Fibroblast of skin of right biceps (primary cell): ENCODE data around the gene FGF23.
"Not testable (repeated sequence)": the region's sequence is repeated elsewhere in the genome, so short reads cannot be mapped to it uniquely, and the experiment has no call there.

ENCODE experiments used
- DNase-seq: peaks from one replicate; pipeline ENCODE4 v3.0.0-alpha.2; 2013

Gene FGF23

DNA sequence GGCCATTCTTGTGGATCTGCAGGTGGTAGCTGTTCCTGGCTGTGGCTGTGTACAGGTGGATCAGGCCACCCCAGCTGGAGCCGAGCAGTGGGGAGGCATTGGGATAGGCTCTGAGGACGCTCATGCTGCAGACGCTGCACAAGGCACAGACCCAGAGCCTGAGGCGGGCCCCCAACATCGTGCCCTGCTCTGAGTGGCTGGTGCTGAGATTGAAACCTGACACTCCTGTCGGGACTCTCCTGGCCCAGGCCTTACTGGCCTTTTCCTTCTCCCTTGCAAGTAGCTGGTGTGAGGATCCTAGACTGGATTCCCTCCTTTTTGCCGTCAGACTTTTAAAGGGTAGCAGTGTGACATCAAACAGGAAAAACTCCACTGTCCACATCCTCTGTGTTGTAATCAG lies at the start of gene FGF23:
TSS of gene FGF23 (minus strand) at position 308 of the 400 bp plus-strand sequence. CDS start at position 178, 130 bp downstream.
- DNase-seq: peak; percentile 41

DNA sequence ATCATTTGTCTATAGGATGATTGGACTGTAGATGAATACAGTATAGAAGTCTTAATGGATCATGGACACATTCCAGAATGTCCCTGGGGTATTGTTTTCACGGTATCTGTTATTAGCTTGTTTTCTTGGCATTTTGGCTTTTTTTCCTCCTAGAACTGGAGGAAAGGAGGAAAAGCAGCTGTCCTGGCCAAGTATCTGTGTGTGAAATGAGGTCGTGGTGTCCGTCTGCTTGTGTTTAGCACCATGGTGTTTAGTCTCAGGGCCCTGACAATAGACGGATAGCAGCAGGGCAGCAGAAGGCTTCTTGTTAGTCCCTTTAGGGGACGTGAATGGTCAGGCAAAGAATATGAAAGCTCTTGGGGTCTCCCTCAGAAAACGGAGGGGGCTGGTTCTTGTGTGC lies 44.9 kb upstream of the FGF23 start:
- no peak for DNase-seq

DNA sequence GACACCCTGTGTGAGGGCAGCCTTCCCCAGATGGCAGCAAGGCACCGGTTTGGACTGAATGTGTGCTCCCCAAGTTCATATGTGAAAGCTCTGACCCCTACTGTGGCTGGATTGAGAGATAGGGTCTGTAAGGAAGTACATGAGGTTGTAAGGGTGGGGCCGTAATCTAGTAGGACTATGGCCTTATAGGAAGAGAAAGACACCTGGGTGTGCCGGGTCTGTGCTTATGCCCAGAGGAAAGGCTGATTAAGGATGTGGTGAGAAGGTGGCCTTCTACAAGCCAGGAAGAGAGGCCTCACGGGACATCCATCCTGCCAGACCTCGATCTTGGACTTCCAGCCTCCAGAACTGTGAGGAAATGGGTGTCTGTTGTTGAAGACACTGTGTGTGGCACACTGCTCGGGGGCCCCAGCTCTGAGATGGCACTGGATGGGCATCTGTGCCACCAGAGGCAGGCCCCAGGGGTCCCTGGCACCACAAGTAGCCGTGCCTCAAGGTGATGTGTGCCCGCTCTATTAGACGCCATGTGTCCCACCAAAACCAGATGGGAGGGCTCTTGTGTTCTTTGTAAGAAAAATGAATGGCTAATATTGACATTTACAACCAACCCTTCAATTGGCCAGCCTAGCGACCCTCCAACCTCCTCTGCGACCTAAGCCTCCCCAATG lies 44.1 kb upstream of the FGF23 start:
- no peak for DNase-seq

DNA sequence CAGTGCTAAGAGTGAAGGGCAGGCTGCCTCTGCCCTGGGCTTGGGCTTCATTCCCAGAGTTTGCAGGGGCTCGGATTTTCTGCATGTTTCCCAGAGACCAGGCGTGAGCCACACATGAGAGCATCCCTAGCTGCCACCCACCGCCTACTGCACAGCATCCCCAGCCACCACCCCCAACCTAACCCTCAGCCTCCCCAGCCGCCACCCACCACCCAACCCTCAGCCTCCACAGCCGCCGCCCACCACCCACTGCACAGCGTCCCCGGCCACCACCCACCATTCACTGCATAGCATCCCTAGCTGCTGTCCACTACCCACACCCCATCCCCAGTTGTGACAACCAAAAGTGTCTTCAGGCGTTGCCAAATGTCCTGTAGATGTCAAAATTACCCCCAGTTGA lies 43.5 kb upstream of the FGF23 start:
- DNase-seq: no peak

DNA sequence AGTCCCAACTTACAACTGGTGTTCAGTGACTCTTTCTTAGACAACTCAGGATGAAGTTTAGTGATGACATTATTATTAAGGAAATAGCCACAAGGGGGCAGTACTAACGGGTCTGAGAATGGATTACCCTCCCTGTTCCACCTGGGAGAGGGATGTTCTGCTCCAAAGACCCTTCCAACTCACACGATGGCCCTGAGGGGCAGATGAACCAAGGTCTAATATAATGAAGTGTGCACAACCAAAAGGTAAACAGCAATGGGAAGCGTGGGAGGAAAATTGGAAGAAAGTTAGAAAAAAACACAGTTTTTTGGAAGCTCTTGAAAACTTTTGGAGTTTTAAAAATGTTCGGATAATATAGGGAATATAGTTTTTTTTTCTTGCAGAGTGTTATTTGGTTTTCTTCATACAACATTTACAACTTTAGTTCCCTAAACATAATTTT lies 42.1 kb upstream of the FGF23 start:
- peak; percentile 10 for DNase-seq

DNA sequence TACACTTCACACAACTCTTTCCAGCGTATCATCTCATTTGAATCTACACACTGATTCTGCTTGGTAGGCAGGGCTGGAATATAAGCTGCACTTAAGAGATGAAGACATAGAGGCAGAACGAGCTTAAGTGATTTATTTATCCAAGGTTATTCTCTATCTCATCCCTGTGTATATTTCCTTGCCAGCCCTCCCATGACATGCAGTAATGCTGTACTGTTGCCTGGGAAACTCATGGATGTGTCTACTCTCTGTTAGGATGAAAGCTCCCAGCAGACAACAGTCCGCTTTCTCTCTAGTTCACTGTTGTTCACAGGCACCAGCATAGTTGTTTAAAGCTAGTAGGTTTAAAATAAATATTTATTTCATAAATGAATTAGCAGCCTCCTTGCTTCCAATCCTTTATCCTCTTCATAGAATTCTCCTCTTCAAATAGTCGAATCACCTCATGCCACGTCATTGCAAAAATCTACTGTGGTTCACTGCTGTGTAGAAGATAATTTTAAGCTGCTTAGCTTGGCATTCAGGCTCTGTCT lies 40.7 kb upstream of the FGF23 start:
- DNase-seq: no peak

DNA sequence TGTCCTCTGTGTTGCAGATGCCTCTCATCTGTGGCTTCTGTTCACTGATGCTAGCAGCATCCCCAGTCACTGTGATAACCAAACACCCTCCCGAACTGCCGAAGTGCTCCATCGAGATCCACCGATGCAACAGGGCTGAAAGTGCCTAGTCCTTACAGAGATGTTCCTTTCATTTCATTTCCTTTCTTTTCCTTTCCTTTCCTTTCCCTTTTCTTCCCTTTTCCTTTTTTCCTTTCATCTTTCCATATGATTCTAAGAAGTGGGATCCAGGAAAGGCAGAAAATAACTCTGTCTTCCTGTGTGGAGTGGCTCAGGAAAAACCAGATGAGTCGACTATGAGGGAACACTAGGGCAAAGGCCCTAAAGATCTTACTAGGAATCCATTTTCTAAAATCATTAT lies 39.4 kb upstream of the FGF23 start:
- no peak for DNase-seq

DNA sequence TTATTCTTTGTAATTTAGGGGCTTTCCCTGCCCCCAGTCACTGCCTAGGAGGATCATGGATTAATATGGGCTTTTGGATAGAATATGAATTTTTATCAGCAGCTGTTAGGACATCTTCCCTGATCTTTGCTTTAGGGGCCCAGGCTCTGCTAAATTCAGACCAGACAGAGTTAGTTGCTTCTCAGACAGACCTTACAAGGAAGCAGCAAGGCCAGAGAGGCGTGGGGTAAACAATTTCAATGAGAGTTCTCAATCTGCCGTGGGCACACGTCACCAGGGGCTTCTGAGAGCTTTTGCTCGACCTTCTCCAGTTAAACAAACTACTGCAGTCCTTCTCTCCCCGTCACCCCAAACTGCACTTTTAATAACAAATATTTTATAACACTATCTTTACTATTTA lies 38.4 kb upstream of the FGF23 start:
- no peak for DNase-seq

DNA sequence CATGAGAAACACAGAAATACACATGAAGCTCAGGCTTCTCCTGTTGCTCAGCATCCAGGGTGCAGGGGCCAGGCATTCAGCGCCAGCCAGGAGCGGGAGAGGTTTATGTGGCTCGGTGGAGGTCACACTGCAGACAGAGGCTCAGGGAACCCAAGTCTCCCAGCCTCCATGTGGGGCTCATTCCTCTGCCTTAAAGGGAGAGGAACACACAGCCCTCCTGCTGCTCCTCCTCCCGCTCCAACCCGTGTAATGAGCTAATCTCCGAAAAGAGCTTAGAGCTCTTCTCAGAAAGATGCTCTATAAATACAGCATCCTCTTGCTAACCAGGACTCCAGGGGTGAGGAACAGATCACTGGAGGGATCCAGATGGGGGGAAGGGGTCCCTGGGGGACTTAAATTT lies 37.9 kb upstream of the FGF23 start:
- DNase-seq: no peak

DNA sequence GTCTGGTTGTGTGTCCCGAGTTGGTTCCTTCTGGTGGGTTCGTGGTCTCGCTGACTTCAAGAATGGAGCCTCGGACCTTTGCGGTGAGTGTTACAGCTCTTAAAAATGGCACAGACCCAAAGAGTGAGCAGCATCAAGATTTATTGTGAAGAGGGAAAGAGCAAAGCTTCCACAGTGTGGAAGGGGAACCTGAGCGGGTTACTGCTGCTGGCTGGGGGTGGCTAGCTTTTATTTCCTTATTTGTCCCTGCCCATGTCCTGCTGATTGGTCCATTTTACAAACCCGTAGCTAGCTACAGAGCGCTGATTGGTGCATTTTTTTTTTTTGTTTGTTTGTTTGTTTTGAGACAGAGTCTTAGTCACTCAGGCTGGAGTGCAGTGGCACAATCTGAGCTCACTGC lies 36.8 kb upstream of the FGF23 start:
- no peak for DNase-seq

DNA sequence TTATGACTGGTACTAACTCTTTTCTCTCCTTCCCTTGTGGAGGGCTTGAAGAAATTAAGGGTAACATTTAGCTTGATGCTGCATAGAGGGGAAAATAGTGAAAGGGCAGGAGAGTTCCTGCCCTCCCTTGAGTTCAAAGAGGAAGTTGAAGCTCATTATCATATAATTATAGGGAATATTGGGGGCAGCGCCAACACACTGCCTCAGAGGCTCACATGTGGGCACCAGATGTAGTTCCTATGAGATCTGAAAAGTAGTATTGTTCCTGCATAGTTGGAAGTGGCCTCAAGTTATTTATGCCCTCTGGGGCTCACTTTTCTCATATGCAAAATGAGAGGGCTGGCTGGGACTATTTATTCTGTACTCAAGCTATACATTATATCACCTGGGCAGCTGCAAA lies 33.0 kb upstream of the FGF23 start:
- no peak for DNase-seq

DNA sequence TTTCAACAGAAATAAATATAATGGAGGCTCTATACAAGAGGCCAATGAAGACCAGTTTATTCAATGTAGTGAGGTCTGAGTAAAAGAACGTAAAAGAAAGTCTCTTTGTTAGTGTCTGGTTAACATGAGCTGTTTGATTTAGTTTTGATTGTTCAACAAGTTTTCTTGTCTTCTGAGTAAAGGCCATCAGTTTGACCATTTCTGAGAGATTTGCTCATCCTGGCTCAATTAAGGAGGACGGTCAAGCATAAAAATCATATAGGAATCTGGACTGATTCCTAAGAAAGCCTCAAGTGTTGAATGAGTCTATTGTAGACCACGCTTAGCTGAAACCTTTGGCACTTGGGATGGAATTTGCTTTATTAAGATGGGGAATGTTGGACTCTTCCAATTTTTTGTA lies 32.5 kb upstream of the FGF23 start:
- DNase-seq: no peak

DNA sequence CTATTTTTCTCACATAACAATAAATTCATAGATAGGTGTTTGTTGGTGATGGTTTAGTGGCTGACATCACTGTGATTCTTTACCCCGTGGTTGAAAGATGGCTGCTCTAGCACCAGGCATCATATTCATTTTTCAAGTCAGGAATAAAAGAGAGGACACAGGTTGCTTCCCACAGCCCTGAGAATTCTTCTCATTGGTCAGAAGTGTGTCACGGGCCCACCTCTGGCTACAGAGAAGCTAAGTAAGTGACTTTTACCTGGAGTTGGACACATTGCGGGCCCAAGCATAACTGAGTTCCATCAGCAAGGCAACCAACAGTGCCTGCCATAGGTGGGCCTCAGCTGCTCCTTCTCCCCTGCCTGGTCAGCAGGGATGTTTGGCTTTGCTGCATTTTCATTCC lies 27.6 kb upstream of the FGF23 start:
- DNase-seq: no peak

DNA sequence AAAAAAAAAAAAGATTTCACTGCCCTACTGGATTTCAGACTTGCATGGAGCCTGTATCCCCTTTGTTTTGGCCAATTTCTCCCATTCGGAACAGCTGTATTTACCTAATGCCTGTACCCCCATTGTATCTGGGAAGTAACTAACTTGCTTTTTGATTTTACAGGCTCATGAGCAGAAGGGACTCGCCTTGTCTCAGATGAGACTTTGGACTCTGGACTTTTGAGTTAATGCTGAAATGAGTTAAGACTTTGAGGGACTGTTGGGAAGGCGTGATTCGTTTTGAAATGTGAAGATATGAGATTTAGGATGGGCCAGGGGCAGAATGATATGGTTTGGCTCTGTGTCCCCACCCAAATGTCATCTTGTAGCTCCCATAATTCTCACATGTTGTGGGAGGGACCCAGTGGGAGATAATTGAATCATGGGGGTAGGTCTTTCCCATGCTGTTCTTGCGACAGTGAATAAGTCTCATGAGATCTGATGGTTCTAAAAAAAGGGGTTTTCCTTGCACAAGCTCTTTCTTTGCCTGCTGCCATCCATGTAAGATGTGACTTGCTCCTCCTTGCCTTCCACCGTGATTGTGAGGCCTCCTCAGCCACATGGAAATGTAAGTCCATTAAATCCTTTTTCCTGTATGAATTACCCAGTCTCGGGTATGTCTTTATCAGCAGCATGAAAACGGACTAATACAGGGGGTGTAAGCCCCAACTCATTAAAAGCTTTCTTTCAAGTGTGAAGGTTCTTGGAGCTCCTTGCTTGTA lies 25.5 kb upstream of the FGF23 start:
- not testable (repeated sequence) for DNase-seq

DNA sequence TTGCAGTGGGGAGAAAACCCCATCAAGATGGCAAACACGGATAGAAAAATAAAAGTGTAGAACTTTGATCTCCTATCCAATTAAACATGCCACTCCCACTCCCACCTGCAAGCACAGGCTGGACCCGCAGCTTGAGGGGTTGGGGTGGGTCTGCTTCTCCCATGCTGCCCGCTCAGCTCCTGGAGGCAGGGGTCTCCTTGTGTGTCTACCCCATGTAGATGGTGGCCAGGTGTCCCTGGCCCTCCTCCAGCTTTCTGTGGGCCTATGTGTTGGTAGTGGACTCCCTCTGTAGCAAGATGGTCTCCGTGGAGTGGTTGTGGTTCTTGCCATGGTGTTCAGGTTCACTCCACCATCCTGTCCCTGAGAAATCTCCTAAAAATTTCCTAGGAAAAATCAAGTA lies 23.5 kb upstream of the FGF23 start:
- no peak for DNase-seq

DNA sequence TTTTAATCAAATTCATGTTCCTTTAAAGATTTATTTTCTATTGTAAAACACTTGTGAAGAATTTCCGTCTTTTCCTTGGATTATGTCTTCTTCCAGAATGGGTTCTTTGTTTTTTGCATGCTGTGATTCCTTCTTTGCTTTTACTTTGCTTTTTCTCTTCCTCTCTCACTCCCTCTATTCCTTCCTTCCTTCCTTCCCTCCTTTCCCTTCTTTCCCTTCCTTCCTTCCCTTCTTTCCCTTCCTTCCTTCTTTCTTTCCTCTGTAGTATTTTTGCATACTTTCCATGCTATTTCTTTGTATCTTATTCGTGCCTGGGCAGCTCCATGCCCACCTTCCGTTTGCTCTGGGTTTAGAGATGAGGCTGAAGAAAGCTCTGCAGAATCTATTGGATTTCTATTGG lies 21.6 kb upstream of the FGF23 start:
- DNase-seq: no peak

DNA sequence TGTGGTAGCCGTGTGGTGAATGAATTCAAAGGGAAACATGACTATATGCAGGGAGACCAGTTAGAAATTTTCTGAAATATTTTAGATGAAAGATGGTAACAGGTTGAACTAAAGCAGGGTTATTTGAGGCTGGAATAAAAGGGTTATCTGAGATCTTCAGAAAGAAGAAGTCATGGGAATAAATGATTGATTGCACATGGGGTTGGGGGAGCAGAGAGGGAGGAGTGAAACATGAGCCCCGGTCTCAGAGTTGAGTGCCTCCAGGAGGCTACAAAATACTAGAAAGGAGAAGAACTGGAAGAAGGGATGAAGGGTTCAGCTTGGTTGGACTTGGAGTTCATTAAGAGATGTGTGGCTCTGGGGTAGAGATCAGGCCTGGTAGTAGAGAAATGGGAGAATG lies 16.3 kb upstream of the FGF23 start:
- no peak for DNase-seq

DNA sequence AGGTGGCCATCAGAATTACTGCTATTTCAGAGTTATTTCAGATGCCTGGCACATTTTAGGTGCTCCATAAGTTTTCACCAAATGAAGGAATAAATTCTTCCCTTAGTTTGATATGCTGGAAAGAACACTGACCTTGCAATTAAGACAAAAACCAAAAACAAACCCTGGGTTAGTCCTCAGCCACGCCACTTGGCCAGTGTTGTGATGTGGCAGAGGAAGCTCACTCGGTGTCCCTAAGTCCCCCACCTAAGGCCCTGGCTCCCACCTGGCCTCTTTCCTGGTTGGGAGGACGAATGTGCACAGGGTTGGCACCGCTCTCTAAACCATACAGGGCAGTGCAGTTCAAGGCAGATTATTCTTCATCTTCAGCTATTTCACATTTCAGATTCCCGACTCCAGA lies 13.7 kb upstream of the FGF23 start:
- DNase-seq: no peak

DNA sequence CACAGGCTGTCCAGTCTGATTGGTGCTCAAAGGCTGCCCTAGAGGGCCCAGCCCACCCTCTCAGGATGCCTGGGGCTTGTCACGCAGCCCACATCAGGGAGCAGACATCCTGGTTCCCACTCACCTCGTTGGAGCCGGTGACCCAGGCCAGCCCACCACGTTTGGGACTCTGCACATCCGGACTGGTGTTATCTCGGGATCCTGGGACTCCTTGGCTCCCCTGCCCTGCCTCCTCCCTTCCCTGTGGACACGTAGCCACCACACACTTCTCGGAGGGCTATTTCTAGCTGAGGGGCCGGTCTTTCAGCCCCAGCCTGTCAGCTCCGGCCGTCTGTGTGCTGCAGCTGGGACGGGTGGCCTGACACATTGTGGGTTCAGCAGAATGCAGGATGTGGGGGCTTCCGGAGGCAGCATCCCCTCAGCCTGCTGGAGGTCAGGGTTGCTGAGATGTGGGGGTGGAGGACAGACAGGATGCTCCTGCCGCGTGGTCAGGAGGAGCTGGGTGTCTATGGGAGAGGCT lies 12.8 kb upstream of the FGF23 start:
- no peak for DNase-seq

DNA sequence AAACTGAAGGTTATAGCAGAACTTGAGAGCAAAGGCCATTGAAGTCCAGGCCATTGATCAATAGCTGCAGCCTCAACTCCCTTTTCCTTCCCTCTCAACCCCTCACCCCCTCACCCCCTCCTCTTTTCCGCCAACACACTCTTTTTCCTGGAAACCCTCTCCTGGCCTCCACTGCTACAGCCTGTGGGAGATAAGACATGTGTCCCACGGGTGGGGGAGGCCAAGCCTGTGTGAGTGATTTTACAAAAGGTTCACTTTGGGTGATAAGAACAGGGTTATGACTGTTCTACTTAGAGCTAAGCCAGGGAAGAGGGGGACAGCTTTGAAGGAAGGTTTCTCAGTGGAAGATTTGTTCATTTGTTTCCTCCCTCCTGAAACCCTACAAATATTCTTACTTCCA lies 9.2 kb upstream of the FGF23 start:
- no peak for DNase-seq

DNA sequence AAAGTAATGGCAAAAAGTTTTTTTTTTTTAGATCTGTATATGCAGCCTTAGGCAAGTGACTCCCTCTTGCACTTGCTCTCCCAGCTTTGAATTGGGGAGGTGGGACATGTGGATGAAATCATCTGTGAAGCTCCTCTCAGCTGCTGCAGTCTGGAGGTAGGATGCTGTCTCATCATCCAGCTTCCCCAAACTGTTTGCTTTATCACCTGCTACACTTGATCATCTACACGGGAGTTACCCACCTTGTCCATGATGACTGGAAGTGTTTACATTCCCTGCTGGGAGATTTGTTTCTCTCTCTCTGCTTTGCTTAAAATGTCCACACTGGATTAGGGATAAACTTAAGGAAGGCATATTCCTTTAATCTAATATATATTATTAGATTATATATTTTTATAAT lies 8.5 kb upstream of the FGF23 start:
- no peak for DNase-seq

DNA sequence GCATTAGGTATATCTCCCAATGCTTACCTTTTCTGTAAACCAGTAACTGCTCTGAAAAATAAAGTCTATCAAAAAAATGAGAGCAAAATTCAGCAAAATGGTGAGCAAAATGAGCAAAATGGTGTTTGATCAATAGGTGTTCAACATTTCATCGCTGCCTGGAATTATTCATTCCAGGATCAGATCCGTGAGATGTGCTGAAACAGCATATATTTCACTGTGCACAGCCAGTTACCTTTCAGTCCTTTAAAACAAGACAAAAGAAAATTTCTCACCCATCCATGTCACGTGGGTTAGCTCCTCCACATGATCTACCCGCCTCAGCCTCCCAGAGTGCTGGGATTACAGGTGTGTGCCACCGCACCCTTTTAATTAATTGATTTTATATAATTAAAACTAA lies 8.1 kb upstream of the FGF23 start:
- no peak for DNase-seq

DNA sequence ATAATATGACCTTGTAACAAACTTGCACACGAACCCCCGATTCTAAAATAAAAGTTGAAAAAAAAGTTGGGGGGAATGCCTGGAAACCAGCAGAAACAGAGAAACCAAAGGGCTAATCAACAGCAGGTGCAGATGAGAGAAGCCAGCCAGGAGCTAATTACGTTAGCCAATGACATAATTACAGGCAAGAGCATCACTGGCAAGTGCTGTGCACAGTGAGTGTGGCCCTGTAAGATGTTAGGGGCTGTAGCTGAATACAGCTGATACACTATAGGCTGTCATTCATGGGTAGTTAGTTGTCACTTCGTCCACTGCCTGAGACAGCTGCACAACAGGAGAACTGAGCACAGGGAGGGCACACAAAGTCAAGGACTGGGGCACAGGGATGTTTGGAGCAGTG lies 7.3 kb upstream of the FGF23 start:
- no peak for DNase-seq

DNA sequence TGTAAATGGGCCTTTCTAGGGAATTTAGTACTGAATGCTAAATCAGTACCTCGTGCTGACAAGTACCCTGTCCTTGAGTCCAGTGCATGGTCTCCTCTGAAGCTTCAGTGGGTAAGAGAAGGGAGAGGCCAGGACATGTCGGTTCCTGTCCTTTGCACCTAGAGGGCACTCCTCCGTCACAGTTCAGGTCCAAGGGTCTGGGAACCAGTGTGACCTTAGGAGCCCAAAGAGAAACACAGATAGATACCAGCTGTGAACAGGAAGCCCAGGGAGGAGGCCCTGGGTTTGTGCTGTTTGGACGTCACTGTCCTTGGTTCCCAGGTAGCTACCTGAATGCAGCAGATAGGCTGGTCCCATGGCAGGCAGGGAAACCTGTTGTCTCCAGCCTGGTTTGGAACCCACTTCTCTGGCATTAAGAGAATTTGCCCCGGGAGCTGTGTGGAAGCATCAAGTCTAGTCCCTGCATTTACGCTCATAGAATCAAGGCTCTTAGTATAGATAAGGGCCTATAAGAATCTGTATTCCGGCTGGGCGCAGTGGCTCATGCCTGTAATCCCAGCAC lies 3.9 kb upstream of the FGF23 start:
- no peak for DNase-seq
